ENCODE data around the gene PIK3C2G.
"Not testable (repeated sequence)": the region's sequence is repeated elsewhere in the genome, so short reads cannot be mapped to it uniquely, and the experiment has no call there.

PIK3C2G gene

GRCh38 chr12:18496156-18496555, 234.8 kb downstream of the PIK3C2G start:
- TF ChIP-seq CTCF (IDR thresholded peaks at IDR 0.05; ENCODE audit: poor library complexity, severe bottlenecking): no peak

GRCh38 chr12:18500160-18500574, 238.8 kb downstream of the PIK3C2G start:
- not testable (repeated sequence) for ATAC-seq (ENCODE audit: low read depth); H3K4me3 ChIP-seq (ENCODE audit: severe bottlenecking); H3K9me3 ChIP-seq (ENCODE audit: severe bottlenecking); H3K4me1 ChIP-seq (ENCODE audit: insufficient read depth, poor library complexity, severe bottlenecking); H3K27me3 ChIP-seq (ENCODE audit: insufficient read depth, poor library complexity, severe bottlenecking); H3K36me3 ChIP-seq (ENCODE audit: low read depth); H3K27ac ChIP-seq (ENCODE audit: poor library complexity, severe bottlenecking); DNase-seq (ENCODE audit: low spot score)

More at GRCh38 chr12:18496156-18496555, 234.8 kb downstream of the PIK3C2G start:
- H3K9me3 ChIP-seq (ENCODE audit: severe bottlenecking): no peaks in the 10 kb centered on the region
- no peak overlapping the region for H3K27ac ChIP-seq (ENCODE audit: poor library complexity, severe bottlenecking)
- H3K36me3 ChIP-seq (ENCODE audit: low read depth): no peaks in the 10 kb centered on the region
- H3K4me3 ChIP-seq (ENCODE audit: severe bottlenecking): no peak overlapping the region
- no peak for DNase-seq (ENCODE audit: low spot score)
- no peaks in the 10 kb centered on the region for H3K4me1 ChIP-seq (ENCODE audit: insufficient read depth, poor library complexity, severe bottlenecking)
- H3K27me3 ChIP-seq (ENCODE audit: insufficient read depth, poor library complexity, severe bottlenecking): no peaks in the 10 kb centered on the region
- no peak for ATAC-seq (ENCODE audit: low read depth)

GRCh38 chr12:18500736-18501135, 239.4 kb downstream of the PIK3C2G start:
- H3K9me3 ChIP-seq (ENCODE audit: severe bottlenecking); DNase-seq (ENCODE audit: low spot score); H3K27ac ChIP-seq (ENCODE audit: poor library complexity, severe bottlenecking): not testable (repeated sequence)

GRCh38 chr12:18502422-18502968, 241.2 kb downstream of the PIK3C2G start:
- no peak overlapping the region for H3K27ac ChIP-seq (ENCODE audit: poor library complexity, severe bottlenecking)
- no peaks in the 10 kb centered on the region for H3K36me3 ChIP-seq (ENCODE audit: low read depth)
- no peak for TF ChIP-seq CTCF (IDR thresholded peaks at IDR 0.05; ENCODE audit: poor library complexity, severe bottlenecking)
- no peaks in the 10 kb centered on the region for H3K4me1 ChIP-seq (ENCODE audit: insufficient read depth, poor library complexity, severe bottlenecking)
- ATAC-seq (ENCODE audit: low read depth) (no peak), DNase-seq (ENCODE audit: low spot score) (no peak)
- H3K4me3 ChIP-seq (ENCODE audit: severe bottlenecking): no peak overlapping the region
- no peaks in the 10 kb centered on the region for H3K9me3 ChIP-seq (ENCODE audit: severe bottlenecking)
- H3K27me3 ChIP-seq (ENCODE audit: insufficient read depth, poor library complexity, severe bottlenecking): no peaks in the 10 kb centered on the region

More at GRCh38 chr12:18500736-18501135, 239.4 kb downstream of the PIK3C2G start:
- not testable (repeated sequence) for H3K4me1 ChIP-seq (ENCODE audit: insufficient read depth, poor library complexity, severe bottlenecking); H3K36me3 ChIP-seq (ENCODE audit: low read depth); H3K27me3 ChIP-seq (ENCODE audit: insufficient read depth, poor library complexity, severe bottlenecking); H3K4me3 ChIP-seq (ENCODE audit: severe bottlenecking); ATAC-seq (ENCODE audit: low read depth)

- ATAC-seq (ENCODE audit: low read depth) (no peak), DNase-seq (ENCODE audit: low spot score) (no peak)
- H3K27ac ChIP-seq (ENCODE audit: poor library complexity, severe bottlenecking): no peak overlapping the region
- no peaks in the 10 kb centered on the region for H3K4me1 ChIP-seq (ENCODE audit: insufficient read depth, poor library complexity, severe bottlenecking)
- H3K4me3 ChIP-seq (ENCODE audit: severe bottlenecking): no peak overlapping the region
- no peak for TF ChIP-seq CTCF (IDR thresholded peaks at IDR 0.05; ENCODE audit: poor library complexity, severe bottlenecking)
- no peaks in the 10 kb centered on the region for H3K9me3 ChIP-seq (ENCODE audit: severe bottlenecking)
- H3K27me3 ChIP-seq (ENCODE audit: insufficient read depth, poor library complexity, severe bottlenecking): no peaks in the 10 kb centered on the region
- no peaks in the 10 kb centered on the region for H3K36me3 ChIP-seq (ENCODE audit: low read depth)
Measured at GRCh38 chr12:18521461-18521860, 260.1 kb downstream of the PIK3C2G start.

- Histone ChIP-seq H3K36me3 (ENCODE audit: low read depth) (no peaks in the 10 kb centered on the region), H3K27ac (ENCODE audit: poor library complexity, severe bottlenecking) (no peak overlapping the region), H3K27me3 (ENCODE audit: insufficient read depth, poor library complexity, severe bottlenecking) (no peaks in the 10 kb centered on the region), H3K4me1 (ENCODE audit: insufficient read depth, poor library complexity, severe bottlenecking) (no peaks in the 10 kb centered on the region), H3K9me3 (ENCODE audit: severe bottlenecking) (no peaks in the 10 kb centered on the region), H3K4me3 (ENCODE audit: severe bottlenecking) (no peak overlapping the region)
- DNase-seq (ENCODE audit: low spot score) (no peak), ATAC-seq (ENCODE audit: low read depth) (no peak)
- TF ChIP-seq CTCF (IDR thresholded peaks at IDR 0.05; ENCODE audit: poor library complexity, severe bottlenecking): no peak
Measured at GRCh38 chr12:18522806-18523205, 261.5 kb downstream of the PIK3C2G start.

GRCh38 chr12:18542497-18542896, 281.2 kb downstream of the PIK3C2G start:
- H3K4me1 ChIP-seq (ENCODE audit: insufficient read depth, poor library complexity, severe bottlenecking); DNase-seq (ENCODE audit: low spot score); H3K4me3 ChIP-seq (ENCODE audit: severe bottlenecking); H3K9me3 ChIP-seq (ENCODE audit: severe bottlenecking); ATAC-seq (ENCODE audit: low read depth); H3K27ac ChIP-seq (ENCODE audit: poor library complexity, severe bottlenecking); H3K36me3 ChIP-seq (ENCODE audit: low read depth); H3K27me3 ChIP-seq (ENCODE audit: insufficient read depth, poor library complexity, severe bottlenecking): not testable (repeated sequence)
